Tibial nerve (tissue), 4 donors: ENCODE results near the gene FHAD1. TPM values are rescaled to one million over a fixed set of nuclear protein-coding genes. Genes with fewer than 3 reads are reported as not detected.
A peak's percentile ranks its signal among the peaks of the same experiment; 100 is the strongest.

Experiments used
- DNase-seq, 2 donors: peaks; one replicate each; pipeline ENCODE4 v3.0.0-alpha.2; 2019; ENCODE audit warnings: low spot score in 2 of 2
- H3K27ac ChIP-seq, 4 donors: fragments of 200-600 bp; sonication (generic) in 3 of 4; one replicate each; pipeline ENCODE4 v1.5.1; 2017 to 2019; ENCODE audit warnings: mild to moderate bottlenecking in 1 of 4
- H3K27me3 ChIP-seq, 2 donors: fragments of 200-600 bp; sonication (generic) in 1 of 2; one replicate each; pipeline versions ENCODE4 v1.5.1 to v1.6.0; 2017 to 2019
- H3K36me3 ChIP-seq, 3 donors: fragments of 200-600 bp; sonication (generic); one replicate each; pipeline ENCODE4 v1.5.1; 2018 to 2019
- H3K4me1 ChIP-seq, 4 donors: fragments of 200-600 bp; sonication (generic) in 3 of 4; one replicate each; pipeline ENCODE4 v1.5.1; 2017 to 2019
- H3K4me3 ChIP-seq, 4 donors: fragments of 200-600 bp; sonication (generic) in 3 of 4; one replicate each; pipeline ENCODE4 v1.5.1; 2017 to 2019; ENCODE audit warnings: mild to moderate bottlenecking in 1 of 4, moderate library complexity in 1 of 4
- H3K9me3 ChIP-seq, 4 donors: fragments of 200-600 bp; sonication (generic) in 3 of 4; one replicate each; pipeline ENCODE4 v1.5.1; 2017 to 2019
- EP300 ChIP-seq, 2 donors: sonication (generic); formaldehyde crosslinking; IDR thresholded peaks; one replicate each; pipeline ENCODE4 v1.6.1; 2017; ENCODE audit warnings: antibody characterized with exemption in 2 of 2, mild to moderate bottlenecking in 1 of 2
- POLR2A ChIP-seq, 2 donors: fragments of 450-650 bp; IDR thresholded peaks; one replicate each; pipeline ENCODE4 v1.6.1; 2017; ENCODE audit warnings: antibody characterized with exemption in 2 of 2, mild to moderate bottlenecking in 2 of 2, moderate library complexity in 2 of 2
- WGBS, 2 donors: methylation state at CpG; one replicate each; pipeline ENCODE4 v1.1.5; 2018; 5-methylcytosine and 5-hydroxymethylcytosine counted together
- total RNA-seq, 4 donors: library from RNA; depleted of rRNA; stranded (reverse); fragments of >200 nt; gene quantifications; one replicate each; pipeline ENCODE4 v1.1.0, GENCODE V29; 2016
- TF ChIP-seq, protein P1 (sequence below), 5 experiments: fragments of 200-600 bp in 3 of 5; fragments of 450-650 bp in 2 of 5; sonication (generic) in 3 of 5; IDR thresholded peaks; one replicate each; pipeline ENCODE4 v1.5.1; 2016 to 2019; ENCODE audit warnings: antibody characterized with exemption in 5 of 5, mild to moderate bottlenecking in 3 of 5, moderate library complexity in 2 of 5

The FHAD1 gene
- total RNA-seq, 4 donors from 2014 or later: 0.30 to 0.63 TPM; not detected in 2

GRCh38 chr1:15428815-15429435 lies 181.9 kb downstream of the FHAD1 start:
- WGBS, 2 donors: 76 to 82% methylated on average over 16 to 17 of the region's 18 CpGs
- no peak overlapping the region for H3K27ac ChIP-seq

GRCh38 chr1:15429701-15430149 lies 182.7 kb downstream of the FHAD1 start:
- Histone ChIP-seq H3K9me3 (no peaks in the 10 kb centered on the region), H3K27ac (no peak overlapping the region), H3K27me3 (no peaks in the 10 kb centered on the region), H3K4me1 (peaks cover 0 to 10% (median 2%) of the 10 kb centered on the region in 4 donors), H3K36me3 (peaks cover 0 to 40% (median 0%) of the 10 kb centered on the region in 3 donors), H3K4me3 (no peak overlapping the region)
- no peak for DNase-seq
- 81 to 88% methylated on average over 15 to 19 of the region's 19 CpGs for WGBS, 2 donors
- peak in 1 of 2 donors; percentile 11 for TF ChIP-seq EP300 (IDR thresholded peaks at IDR 0.05)
- TF ChIP-seq POLR2A (IDR thresholded peaks at IDR 0.05): no peak
- TF ChIP-seq, protein P1, sequence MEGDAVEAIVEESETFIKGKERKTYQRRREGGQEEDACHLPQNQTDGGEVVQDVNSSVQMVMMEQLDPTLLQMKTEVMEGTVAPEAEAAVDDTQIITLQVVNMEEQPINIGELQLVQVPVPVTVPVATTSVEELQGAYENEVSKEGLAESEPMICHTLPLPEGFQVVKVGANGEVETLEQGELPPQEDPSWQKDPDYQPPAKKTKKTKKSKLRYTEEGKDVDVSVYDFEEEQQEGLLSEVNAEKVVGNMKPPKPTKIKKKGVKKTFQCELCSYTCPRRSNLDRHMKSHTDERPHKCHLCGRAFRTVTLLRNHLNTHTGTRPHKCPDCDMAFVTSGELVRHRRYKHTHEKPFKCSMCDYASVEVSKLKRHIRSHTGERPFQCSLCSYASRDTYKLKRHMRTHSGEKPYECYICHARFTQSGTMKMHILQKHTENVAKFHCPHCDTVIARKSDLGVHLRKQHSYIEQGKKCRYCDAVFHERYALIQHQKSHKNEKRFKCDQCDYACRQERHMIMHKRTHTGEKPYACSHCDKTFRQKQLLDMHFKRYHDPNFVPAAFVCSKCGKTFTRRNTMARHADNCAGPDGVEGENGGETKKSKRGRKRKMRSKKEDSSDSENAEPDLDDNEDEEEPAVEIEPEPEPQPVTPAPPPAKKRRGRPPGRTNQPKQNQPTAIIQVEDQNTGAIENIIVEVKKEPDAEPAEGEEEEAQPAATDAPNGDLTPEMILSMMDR (IDR thresholded peaks at IDR 0.05): no peak

More at GRCh38 chr1:15428815-15429435, 181.9 kb downstream of the FHAD1 start:
- Histone ChIP-seq H3K4me3 (no peak overlapping the region), H3K4me1 (peaks cover 0 to 10% (median 2%) of the 10 kb centered on the region in 4 donors), H3K27me3 (no peaks in the 10 kb centered on the region), H3K36me3 (peaks cover 0 to 40% (median 0%) of the 10 kb centered on the region in 3 donors), H3K9me3 (no peaks in the 10 kb centered on the region)
- TF ChIP-seq POLR2A (IDR thresholded peaks at IDR 0.05): no peak
- TF ChIP-seq, protein P1 (IDR thresholded peaks at IDR 0.05): no peak
- TF ChIP-seq EP300 (IDR thresholded peaks at IDR 0.05): no peak
- DNase-seq: no peak

DNA sequence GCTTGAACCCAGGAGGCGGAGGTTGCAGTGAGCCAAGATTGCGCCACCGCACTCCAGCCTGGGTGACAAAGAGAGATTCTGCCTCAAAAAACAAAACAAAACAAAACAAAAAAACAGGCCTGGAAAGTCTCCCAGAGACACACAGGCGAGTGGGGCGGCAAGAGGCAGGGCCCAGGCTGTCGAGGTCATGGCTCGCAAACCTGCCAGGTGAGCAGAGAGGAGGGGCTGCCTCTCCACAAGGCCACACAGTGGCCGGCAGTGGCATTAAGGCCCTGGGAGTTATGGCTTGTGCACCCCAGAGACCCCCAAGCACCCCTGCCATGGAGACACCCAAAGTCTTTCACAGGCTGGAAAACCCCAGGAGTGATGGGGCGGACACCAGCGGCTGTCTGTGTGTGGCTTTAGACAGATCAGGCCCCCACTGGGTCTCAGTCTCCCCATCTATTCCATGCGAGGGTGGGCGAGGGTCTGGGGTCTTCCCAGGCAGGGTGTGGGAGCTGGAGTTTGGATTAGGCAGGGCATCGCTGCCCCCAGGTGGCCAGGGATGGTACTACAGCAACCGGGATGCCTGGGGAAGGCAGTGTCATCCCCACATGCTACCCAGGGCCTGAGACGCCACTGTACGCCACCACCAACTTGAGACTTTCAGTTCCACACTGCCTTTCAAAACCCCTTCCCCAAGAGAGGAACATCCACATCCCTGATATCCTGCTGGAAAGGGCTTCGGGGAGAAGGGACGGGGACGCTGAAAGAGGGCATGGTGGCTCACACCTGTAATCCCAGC lies 184.0 kb downstream of the FHAD1 start:
- H3K36me3 ChIP-seq: peaks cover 0 to 36% (median 0%) of the 10 kb centered on the region in 3 donors
- TF ChIP-seq EP300 (IDR thresholded peaks at IDR 0.05): no peak
- TF ChIP-seq, protein P1 (IDR thresholded peaks at IDR 0.05): peak; percentile 91 to 97 (median 96)
- TF ChIP-seq POLR2A (IDR thresholded peaks at IDR 0.05): no peak
- peak; percentile 54 to 82 for DNase-seq
- peaks cover 0 to 10% (median 2%) of the 10 kb centered on the region in 4 donors for H3K4me1 ChIP-seq
- H3K9me3 ChIP-seq: no peaks in the 10 kb centered on the region
- no peaks in the 10 kb centered on the region for H3K27me3 ChIP-seq
- H3K4me3 ChIP-seq: no peak overlapping the region
- 59% methylated on average over 17 to 19 of the region's 19 CpGs for WGBS, 2 donors
- no peak overlapping the region for H3K27ac ChIP-seq

DNA sequence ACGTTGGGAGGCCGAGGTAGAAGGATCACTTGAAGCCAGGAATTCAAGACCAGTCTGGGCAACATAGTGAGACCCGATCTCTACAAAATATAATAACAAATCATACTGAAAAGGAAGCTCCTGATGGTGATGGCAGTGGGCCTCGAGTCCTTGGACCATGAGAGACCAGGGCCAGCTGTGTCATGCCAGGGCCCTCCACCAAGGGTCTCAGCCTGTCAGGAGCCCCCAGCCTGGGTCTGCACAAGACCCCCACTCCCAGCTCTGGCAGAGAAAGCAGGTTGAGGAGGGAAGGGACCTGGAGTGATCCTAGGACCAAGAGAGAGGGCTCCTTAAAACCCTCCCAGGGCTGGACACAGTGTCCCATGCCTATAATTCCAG lies 184.5 kb downstream of the FHAD1 start:
- WGBS, 2 donors: 84 to 88% methylated on average over 4 of the region's 4 CpGs
- Histone ChIP-seq H3K9me3 (no peaks in the 10 kb centered on the region), H3K36me3 (peaks cover 0 to 32% (median 0%) of the 10 kb centered on the region in 3 donors), H3K4me3 (no peak overlapping the region), H3K27ac (no peak overlapping the region), H3K4me1 (peaks cover 0 to 10% (median 2%) of the 10 kb centered on the region in 4 donors), H3K27me3 (no peaks in the 10 kb centered on the region)
- TF ChIP-seq POLR2A (IDR thresholded peaks at IDR 0.05): no peak
- TF ChIP-seq, protein P1 (IDR thresholded peaks at IDR 0.05): no peak
- no peak for TF ChIP-seq EP300 (IDR thresholded peaks at IDR 0.05)
- no peak for DNase-seq

DNA sequence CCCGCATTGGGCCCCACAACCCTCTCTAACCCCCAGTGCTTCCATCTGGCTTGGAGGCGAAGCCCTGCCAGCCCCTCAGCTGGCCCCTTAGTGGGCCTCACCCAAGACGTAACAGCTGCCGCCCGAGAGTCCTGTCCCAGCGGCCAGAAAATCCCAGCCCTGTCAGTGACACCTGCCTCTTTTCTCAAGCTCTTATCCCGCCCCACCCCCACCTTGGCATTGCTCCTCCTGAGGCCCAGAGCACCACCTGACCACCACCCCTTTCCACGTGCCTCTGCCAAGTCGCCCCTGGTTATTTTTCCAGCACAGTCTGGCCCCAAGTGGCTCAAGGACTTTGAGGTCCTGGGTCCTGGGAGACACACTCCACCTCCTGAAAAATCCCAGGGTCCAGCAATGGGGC lies 185.3 kb downstream of the FHAD1 start:
- no peaks in the 10 kb centered on the region for H3K27me3 ChIP-seq
- no peaks in the 10 kb centered on the region for H3K9me3 ChIP-seq
- no peak for DNase-seq
- no peak overlapping the region for H3K4me3 ChIP-seq
- H3K27ac ChIP-seq: no peak overlapping the region
- TF ChIP-seq, protein P1 (IDR thresholded peaks at IDR 0.05): no peak
- no peak for TF ChIP-seq EP300 (IDR thresholded peaks at IDR 0.05)
- no peak for TF ChIP-seq POLR2A (IDR thresholded peaks at IDR 0.05)
- peaks cover 0 to 24% (median 0%) of the 10 kb centered on the region in 3 donors for H3K36me3 ChIP-seq
- peaks cover 0 to 4% (median 1%) of the 10 kb centered on the region in 4 donors for H3K4me1 ChIP-seq
- WGBS, 2 donors: 69 to 71% methylated on average over 9 of the region's 9 CpGs
